ENCODE data around the gene SAG.

GRCh38 chr2:233379441-233379840 lies 71.8 kb downstream of the SAG start:
- TF ChIP-seq POLR2AphosphoS5 (IDR thresholded peaks at IDR 0.05) (no peak), CTCF (IDR thresholded peaks at IDR 0.05) (no peak), POLR2A (IDR thresholded peaks at IDR 0.05) (no peak), EP300 (IDR thresholded peaks at IDR 0.05) (no peak)

Measured in gastroesophageal sphincter (tissue), 3 donors.